ENCODE results near the gene TMEM222.

The TMEM222 gene

DNA sequence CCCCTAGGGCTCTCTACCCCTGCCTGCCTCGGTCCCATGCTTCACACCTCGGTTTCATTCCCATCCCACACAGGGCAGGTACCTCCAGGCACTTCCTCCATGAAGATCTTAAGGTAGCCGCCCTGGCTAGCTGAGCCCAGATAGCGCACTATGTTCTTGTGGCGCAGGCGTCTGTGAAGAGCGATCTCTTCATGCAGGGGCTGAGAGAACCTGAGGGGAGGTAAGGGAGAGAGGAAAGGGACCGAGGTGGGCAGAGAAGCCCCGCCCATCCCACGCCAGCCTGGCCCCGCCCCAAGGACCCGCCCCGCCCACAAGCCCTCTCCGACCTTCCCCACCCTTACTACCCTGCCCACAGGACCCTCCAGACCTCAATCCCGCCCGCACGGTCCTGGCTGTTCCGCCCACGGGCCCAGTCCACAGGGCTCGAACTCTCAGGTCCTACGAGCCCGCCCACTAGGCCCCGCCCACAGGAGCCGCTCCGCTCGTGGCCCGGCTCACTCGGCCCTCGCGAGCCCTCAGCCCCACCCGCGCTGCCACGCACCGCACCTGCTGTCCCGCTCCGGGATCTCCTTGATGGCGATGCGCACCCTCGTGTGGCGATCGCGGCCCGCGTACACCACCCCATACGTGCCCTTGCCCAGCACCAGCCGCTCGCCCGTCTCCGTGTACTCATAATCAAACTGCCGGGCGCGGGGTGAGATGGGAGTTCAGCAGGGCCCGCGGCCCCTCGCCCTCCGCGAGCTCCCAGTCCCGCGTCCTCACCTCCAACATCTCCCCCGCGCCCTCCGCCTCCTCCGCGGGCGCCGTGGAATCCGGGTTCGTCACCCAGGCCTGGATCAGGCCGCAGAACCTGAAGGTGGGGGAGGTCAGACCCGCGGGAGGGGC is 38.4 kb downstream of the TMEM222 start:
- peak; percentile 41 for DNase-seq

DNA sequence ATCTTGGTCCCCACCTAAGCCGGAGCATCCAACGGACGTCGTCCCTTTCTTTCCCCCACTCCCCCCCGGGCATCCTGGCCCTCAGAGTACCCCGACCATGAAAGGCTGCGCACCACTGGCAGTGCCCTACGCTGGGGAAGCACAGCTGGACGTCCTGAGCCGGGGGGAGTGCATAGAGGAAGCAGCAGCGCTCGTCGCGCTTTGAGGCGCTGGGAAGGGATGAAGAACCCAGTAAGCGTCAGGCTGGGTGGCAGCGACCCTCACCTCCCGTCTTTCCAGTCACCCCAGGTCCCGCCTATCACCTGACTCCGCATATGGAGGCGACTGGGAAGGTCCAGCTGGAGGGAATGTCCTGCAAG is 39.1 kb downstream of the TMEM222 start:
- DNase-seq, result no peak

DNA sequence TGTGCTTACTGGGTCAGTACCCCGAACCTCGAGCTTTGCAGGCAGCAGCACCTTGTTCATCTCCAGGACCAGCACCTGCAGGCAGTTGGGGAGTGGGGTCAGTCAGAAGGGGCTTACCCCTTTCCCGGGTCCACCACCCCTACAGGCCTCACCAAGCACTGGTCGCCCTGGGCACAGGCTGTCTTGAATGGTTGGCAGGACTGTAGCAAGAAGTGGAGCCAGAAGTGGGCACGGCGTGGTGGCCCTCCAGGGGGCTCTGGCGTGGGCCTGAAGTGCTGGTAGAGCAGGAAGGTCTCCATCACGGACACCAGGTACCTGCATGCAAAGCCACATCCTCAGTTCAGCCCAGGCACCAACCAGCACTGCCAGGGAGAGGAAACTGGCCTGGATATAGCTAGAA is 39.6 kb downstream of the TMEM222 start:
- no peak for DNase-seq

DNA sequence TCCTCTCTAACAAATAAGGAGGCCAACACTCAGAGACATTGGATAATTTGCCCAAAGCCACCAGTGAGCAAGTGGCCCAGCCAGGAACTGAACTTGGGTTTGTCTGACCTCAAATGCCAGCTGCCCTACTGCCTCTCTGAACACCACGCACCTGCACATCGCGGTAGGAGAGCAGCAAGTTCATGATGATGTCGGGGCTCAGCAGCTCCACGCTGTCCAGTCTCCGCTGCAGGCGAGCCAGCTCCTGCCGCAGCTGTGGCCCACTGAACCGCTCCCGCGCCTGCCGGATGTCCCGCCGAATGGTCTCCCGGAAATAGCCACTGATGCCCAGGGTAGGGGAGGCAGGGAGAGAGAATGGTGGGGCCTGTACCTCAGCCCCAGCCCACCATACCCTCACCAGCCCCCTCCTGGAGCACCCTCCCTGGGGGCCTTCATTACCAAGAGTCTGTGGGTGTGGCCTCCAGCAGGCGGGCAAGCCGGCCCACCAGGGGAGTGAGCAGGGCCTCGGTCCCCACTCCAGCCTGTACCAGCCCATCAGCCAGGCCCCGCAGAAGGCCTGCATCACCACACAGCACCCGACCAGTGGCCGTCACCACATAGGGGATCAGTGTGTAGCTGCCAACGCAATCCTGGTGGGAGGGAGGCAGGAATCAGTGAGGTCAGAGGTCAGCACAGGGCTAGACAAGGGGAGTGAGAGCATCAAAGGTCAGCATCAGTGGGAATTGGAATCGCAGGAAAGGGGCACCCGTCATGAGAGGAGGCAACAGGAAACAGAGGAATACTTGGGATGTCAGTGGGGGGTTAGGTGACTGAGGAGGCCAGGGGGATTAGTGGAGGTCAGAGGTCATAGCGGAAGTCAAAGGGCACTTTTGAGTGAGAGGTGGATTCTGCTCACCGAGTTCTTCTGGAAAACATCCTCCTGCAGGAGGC is 42.1 kb downstream of the TMEM222 start:
- no peak for DNase-seq

DNA sequence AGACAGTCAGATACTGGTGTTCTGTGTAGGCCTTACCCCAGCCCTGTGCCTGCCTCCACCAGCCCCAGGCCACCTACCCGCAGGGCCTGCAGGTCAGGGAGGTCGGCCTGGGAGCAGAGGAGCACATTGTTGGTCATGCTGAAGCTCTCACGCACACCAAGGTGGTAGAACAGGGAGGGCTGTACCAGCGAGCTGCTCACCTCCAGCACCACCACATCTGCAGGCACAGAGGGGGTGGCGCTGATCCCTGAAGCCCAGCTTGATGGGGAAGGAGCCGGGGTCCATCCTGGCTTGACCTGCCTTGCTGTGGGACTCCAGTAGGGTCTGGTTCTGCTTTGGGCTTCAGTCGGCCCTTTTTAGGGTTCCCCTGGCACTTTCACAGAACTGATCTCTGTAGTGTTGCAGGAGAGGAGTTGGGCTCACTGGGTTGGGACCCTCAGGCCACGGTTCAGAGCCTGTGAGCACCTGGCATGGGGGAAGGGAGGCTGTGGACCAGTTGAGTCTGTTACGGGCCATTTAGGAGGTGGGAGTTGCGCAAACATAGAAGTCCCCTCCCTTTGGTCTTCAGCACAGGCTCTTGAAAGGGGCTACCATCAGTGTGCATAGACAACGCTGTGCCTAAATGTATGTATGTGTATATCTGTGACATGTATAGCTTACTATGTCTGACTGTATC is 42.9 kb downstream of the TMEM222 start:
- no peak for DNase-seq

DNA sequence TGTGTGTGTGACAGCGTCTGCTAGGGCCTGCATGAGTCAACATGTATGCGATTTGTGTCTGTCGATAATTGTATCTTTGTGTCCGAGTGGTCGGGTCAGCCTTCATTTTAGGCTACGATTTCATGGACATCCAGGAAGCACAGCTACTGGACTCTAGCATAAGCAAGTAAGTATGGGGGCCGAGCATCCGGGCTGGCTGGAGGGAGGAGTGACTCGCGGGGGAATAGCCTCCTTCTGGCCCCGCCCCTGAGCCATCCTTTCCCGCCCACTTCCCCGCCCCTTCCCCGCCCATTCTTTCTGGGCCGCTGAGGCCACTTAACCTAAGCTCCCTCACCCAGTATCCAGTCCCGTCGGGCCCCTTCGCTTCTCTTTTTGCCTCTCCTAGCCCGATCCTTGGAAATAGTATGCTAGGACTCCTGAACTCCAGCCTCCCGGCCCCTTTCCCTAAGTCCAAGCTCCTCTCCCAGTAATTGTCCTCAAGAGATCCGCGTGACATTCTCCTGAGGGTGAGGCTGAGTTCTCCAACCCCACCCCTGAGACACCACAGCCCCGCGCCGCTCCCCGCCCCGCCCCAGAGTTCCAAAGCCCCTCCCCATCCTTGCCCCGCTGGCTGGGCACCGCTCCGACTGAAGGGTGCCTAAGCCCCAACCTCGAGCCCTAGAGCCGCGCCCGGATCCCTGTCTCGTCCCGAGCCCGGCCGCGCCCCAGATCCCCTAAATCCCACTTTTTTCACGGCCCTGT is 43.6 kb downstream of the TMEM222 start:
- DNase-seq, result peak; percentile 73

DNA sequence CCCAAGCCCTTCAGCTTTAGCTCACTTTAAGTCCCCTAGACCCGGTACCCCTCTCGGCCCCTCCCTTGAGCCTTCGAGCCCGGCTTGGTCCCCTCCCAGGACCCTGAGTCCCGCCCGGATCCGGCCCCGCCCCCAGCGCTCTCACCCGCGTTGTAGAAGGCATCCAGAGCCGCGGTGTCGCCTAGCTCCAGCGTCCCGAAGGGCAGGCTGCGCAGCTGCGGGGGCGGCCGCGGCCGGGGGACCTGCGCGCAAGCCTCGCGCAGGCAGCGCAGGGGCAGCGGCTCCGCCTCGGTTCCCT is 44.1 kb downstream of the TMEM222 start:
- peak; percentile 68 for DNase-seq

DNA sequence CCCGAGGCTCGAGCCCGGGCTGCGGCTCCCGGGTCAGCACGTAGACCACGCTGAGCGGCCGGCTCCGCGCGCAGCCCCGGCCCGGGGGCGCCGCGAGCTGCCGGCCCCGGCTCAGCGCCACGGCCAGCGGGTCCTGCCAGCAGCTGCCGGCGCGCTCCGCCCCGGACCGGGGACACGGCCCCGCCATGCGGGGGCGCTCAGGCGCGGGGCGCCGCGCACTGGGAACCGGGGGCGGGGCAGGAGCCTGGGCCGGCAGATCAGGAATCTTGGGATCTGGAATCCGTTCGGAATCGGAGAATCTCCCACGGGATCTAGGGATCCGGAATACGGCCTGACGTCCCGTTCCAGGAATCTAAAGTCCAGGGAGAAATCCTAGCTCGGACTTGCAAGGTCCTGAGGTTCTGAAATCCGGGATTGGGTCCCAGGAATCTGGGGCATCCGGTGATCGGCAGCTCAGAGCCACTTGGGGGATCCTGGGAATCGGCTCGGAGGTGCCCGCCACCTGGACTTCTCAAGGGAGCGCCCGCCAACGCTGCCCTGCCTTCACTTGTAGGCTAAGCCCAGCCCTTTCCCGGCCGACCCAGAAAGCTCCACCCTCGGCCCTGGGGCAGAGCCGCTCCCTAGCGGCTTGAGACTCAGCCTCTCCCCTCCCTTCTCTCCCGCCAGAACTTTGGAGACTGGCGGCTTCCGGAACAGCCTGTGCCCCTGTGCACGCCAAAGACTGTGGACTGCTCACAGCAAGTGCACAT is 44.6 kb downstream of the TMEM222 start, which contains the start of gene MAP3K6:
MAP3K6 (minus strand) TSS at position 551 of the 749 bp plus-strand sequence; CDS start at position 187, 364 bp downstream.
- peak; percentile 29 for DNase-seq

DNA sequence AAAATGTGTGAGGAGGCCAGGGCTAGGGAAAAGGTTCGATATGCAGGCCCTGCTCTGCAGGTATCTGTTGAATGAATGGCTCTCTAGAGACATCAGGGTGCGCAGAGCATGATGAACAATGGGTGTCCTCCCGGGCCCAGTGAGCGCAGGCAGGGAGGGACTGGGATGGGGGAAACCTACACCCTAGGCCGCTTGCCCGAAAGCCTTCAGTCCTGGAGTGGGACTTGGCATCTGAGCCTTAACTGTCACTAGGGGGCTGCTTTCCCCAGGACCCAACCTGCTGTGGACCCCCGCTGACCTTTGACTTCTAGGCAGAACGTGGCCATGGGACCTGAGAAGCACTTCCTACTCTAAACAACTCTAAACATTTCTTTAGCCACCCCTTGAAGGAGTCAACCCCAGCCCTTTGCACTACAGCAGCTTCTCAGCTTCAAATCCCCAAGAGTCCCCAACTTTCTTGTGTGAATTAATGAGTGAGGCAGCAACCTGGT is 45.2 kb downstream of the TMEM222 start:
- DNase-seq, result no peak

DNA sequence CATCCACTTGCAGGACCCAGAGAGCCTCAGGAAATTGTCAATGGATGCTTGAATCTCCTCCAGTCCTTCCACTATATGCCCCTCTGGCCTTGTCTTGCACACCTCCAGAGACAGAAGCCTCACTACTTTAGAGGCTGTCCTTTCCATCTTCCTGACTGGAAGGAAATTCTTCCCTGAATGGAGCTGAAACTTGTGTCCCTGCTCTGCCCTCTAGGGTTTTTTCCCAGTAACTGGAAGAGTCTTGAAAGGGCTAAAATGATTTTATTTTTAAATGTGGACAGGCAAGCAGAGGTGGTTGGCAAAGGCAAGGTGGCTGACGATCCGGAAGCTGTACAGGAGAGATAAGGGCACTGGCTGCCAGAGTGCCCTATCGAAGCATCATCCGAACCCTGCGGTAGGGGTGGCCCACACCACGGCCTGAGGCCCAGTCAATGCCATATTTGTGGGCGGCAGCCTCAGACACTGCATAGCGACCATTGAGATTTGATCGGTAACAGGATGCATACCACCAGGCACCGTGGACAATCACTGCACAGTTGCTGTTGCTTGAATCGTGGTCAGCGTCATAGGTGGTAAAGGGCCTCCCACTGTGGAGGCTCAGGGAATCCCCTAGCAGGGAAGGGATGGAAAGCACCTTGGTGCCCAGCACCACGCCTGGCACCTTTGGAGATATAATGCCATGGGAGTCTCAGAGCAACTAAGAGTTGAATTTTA is 47.1 kb downstream of the TMEM222 start:
- no peak for DNase-seq

DNA sequence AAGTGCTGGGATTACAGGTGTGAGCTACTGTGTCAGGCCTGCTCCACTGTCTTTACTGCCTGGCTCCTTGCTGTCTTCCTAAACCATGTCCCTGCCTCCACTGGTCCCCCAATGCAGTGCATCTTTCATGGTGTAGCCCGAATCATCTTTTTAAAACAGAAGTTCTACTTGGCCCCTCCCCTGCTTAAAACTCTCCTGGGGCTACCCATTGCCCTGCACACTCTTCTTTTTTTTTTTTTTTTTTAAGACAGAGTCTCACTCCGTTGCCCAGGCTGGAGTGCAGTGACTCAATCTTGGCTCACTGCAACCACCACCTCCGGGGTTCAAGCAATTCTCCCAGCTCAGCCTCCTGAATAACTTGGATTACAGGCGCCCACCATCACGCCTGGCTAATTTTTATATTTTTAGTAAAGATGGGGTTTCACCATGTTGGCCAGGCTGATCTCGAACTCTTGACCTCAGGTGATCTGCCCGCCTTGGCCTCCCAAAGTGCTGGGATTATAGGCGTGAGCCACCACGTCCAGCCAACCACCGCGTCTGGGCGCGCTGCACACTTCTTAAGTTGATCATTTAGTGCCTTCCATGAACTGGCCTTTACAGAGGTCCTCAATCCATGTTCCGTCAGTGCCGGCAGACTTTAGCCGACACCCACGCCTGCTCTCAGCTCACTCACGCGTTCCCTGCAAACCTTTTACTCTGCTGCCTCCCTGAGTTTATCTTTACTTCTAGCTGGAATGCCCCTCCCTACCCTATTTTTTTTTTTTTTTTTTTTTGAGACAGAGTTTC is 50.3 kb downstream of the TMEM222 start:
- DNase-seq, result no peak

DNA sequence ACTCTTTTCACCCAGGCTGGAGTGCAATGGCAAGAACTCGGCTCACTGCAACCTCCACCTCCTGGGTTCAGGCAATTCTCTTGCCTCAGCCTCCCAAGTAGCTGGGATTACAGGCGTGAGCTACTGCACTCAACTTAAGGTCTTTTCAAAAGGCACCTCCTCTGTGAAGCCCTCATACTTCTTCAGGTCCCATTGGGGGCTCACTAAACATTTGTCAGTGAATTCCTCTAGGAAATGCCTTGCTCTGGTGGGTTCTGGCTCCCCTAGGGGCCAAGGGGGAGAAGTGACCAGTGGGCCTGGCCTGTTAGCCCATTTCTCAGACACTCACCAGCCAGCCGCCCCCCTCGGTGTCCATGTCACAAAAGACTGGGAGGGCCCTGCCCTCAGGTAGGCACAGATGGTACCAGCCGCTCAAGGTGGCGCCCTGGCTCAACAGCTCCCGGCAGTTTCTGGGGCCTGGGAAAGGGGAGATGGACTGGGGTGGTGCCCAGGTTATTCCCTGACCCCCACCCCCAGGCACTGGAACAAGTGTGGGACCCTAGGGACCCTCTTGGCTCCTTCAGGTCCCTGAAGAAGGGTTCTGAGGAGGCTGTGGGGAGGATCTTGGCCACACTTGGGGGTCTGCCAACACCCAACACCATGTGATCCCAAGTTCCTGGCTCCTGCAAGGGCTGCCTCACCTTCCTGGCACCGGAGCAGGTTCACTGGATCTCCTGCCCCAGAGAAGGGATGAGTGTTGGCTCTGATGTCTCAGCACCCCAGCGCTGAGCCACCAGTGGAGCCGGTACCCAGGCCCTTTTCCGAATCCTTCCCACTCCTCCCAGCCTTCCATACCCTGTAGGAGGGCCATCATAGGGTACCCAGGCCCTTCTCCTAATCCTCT is 51.1 kb downstream of the TMEM222 start:
- DNase-seq, result no peak

DNA sequence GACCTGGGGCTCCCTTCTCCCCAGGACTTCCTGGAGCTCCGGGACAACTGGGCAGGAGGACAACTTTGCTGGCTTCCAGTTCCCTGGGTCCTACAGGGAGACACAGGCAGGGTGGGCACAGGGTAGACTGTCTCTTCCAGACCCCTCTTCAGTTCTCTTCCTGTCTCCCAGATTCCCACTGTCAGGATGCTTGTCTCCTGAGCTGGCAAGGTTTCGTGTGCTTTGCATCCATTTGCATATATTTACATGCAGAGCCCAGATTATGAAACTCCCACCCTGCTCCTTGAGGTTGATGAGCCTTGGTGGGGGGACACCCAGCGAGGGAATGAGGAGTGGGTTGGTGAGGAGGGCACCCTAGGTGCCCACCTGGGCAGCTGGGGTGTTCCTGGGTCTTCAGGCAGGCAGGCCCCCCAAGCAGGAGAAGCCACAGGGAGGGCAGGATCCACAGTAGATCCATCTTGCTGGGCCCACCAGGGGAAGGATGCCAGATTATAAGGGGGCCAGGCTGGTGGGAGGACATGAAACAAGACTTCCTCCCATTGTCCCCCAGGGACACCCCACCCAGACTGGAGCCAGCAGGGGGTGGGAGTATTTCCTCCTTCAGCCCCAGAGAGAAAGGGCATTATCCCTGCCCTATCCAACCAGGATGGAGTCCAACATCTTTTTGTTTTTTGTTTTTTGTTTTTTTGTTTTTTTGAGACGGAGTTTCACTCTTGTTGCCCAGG is 52.6 kb downstream of the TMEM222 start, which contains the start of gene FCN3:
FCN3 (minus strand) TSS at position 463 of the 725 bp plus-strand sequence; CDS start at position 457, 6 bp downstream.
- DNase-seq, result no peak

DNA sequence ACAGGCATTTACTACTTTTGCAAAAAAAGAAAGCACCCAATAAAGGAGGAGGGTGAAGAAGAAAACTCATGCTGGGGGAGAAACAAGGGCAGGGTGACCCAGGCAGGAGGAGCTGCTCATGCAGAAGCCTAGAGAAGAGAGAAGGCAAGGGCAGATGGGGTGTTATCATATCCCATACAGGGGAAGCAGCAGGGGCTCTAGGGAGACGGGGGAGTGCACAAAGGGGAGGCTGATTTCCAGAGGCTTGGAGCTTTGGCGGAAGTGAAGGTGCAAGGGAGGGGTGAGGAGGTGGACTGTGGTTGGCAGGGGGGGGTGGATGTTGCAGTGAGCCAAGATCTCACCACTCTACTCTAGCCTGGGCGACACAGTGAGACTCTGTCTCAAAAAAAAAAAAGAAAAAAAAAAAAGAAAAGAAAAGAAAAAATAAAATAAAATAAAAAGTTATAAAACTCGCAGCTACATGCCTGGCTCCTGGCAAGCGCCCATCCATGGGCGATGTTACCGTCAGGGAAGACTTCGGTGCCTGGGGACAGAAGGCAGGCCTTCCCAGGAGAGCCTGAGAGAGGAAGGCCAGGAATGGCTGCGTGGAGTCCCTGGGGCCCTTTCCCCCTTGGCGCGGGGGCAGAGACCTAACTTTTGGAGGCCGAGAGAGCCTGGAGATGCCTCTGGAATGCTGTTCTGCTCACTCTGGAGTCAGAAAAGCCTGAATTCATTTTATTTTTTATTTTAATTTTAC is 56.0 kb downstream of the TMEM222 start:
- no peak for DNase-seq

DNA sequence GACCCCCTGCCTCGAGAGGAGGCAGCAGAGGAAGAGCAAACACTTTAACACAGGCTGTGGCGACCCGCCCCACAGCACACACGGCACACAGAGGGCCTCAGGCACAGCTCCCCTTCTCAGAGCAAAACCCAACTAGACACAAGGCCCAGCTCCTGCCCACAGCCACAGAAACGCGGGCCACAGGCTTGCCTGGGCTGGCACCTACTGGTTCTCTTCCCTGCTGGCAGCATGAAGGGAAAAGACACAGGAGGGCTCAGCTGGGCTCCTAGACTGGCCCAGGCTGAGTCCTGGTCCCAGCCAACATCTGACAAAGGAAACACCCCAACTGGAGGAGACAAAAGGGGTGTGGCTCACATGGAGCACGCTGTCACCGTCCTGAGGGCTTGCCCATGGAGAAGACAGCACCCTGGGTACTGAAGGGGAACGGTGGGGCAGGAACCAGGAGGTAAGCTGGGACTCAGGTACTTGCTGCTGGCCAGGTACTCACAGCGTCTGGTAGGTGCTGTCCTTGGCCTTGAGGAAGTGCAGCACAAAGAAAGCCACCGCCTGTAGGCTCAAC is 57.7 kb downstream of the TMEM222 start:
- DNase-seq, result no peak

DNA sequence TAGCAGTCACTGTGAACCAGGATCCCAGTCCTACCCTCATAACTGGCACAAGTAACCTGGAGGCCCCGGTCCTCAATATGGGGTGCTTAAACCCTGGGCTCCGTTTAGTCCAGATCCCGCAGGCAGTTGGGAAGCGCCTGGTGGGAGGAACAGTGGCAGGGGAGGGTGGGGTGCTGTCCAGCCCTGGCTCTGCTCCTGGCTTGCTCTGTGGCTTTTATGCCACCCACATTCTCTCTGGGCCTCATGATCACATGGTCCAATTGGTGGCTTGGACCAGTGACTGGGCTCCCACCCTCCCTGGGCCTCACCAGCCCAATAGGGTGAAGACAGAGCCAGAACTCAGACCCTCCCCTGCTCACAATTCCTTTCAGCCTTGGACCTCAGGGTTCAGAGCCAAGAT is 58.3 kb downstream of the TMEM222 start:
- DNase-seq, result no peak
